Neutrophil (primary cell): ENCODE data around the gene MCUR1.

Experiments
- H3K27ac ChIP-seq: fragments of 200-600 bp; sonication (generic); 2 replicates; pipeline ENCODE4 v1.5.1; 2016; ENCODE audit warnings: mild to moderate bottlenecking, moderate library complexity
- H3K27me3 ChIP-seq: fragments of 200-600 bp; sonication (generic); 2 replicates; pipeline ENCODE4 v1.6.0; 2016; ENCODE audit warnings: mild to moderate bottlenecking
- H3K36me3 ChIP-seq: fragments of 200-600 bp; sonication (generic); 2 replicates; pipeline ENCODE4 v1.5.1; 2017
- H3K4me1 ChIP-seq, 2 experiments: fragments of 200-600 bp in 1 of 2; sonication (generic) in 1 of 2; 1 replicate in 1 of 2; 2 replicates in 1 of 2; pipeline versions ENCODE4 v1.5.1 to v1.6.1; 2013 to 2016; ENCODE audit warnings: low read depth in 1 of 2, low read length in 1 of 2, mild to moderate bottlenecking in 1 of 2, moderate library complexity in 1 of 2; ENCODE audit not compliant: control insufficient read depth in 1 of 2, insufficient read depth in 1 of 2
- H3K4me3 ChIP-seq, 2 experiments: fragments of 200-600 bp in 1 of 2; sonication (generic) in 1 of 2; 1 replicate in 1 of 2; 2 replicates in 1 of 2; pipeline ENCODE4 v1.5.1; 2013 to 2016; ENCODE audit warnings: low read depth in 1 of 2, low read length in 1 of 2, mild to moderate bottlenecking in 1 of 2, moderate library complexity in 1 of 2
- H3K9me3 ChIP-seq: fragments of 200-600 bp; sonication (generic); 2 replicates; pipeline ENCODE4 v1.5.1; 2016
- CTCF ChIP-seq: fragments of 200-600 bp; sonication (generic); IDR thresholded peaks from 2 replicates; pipeline ENCODE4 v1.5.1; 2016; ENCODE audit warnings: antibody characterized with exemption

The MCUR1 gene

GRCh38 chr6:13800615-13801014 is 13.7 kb downstream of the MCUR1 start:
- H3K9me3 ChIP-seq, result no peaks in the 10 kb centered on the region
- no peaks in the 10 kb centered on the region for H3K4me1 ChIP-seq
- TF ChIP-seq CTCF, result no peak
- H3K27me3 ChIP-seq, result no peaks in the 10 kb centered on the region
- no peaks in the 10 kb centered on the region for H3K36me3 ChIP-seq
- no peak overlapping the region for H3K27ac ChIP-seq
- H3K4me3 ChIP-seq, result no peak overlapping the region

GRCh38 chr6:13796781-13797180 is 17.6 kb downstream of the MCUR1 start:
- TF ChIP-seq CTCF, result no peak
- no peaks in the 10 kb centered on the region for H3K9me3 ChIP-seq
- H3K27me3 ChIP-seq, result no peaks in the 10 kb centered on the region
- H3K36me3 ChIP-seq, result no peaks in the 10 kb centered on the region
- no peak overlapping the region for H3K4me3 ChIP-seq
- H3K4me1 ChIP-seq, result no peaks in the 10 kb centered on the region
- no peak overlapping the region for H3K27ac ChIP-seq

GRCh38 chr6:13795041-13795750 is 19.2 kb downstream of the MCUR1 start:
- Histone ChIP-seq H3K36me3 (no peaks in the 10 kb centered on the region), H3K4me3 (no peak overlapping the region), H3K27ac (no peak overlapping the region), H3K4me1 (no peaks in the 10 kb centered on the region), H3K9me3 (no peaks in the 10 kb centered on the region), H3K27me3 (no peaks in the 10 kb centered on the region)
- TF ChIP-seq CTCF, result peak; percentile 72

- no peak overlapping the region for H3K4me3 ChIP-seq
These were observed 20.2 kb downstream of the MCUR1 start for GRCh38 chr6:13794184-13794583.

GRCh38 chr6:13789746-13790145 is 24.6 kb downstream of the MCUR1 start:
- Histone ChIP-seq H3K27ac (no peak overlapping the region), H3K36me3 (no peaks in the 10 kb centered on the region), H3K9me3 (no peaks in the 10 kb centered on the region), H3K27me3 (no peaks in the 10 kb centered on the region), H3K4me3 (no peak overlapping the region), H3K4me1 (no peaks in the 10 kb centered on the region)
- no peak for TF ChIP-seq CTCF

More at GRCh38 chr6:13794184-13794583, 20.2 kb downstream of the MCUR1 start:
- no peak for TF ChIP-seq CTCF
- H3K4me1 ChIP-seq, result no peaks in the 10 kb centered on the region
- H3K9me3 ChIP-seq, result no peaks in the 10 kb centered on the region
- H3K36me3 ChIP-seq, result no peaks in the 10 kb centered on the region
- no peaks in the 10 kb centered on the region for H3K27me3 ChIP-seq
- no peak overlapping the region for H3K27ac ChIP-seq
